GM20431 (cell line): ENCODE results near the gene ZNF761.
"Not testable (repeated sequence)": the region's sequence is repeated elsewhere in the genome, so short reads cannot be mapped to it uniquely, and the experiment has no call there.

ENCODE experiments used
- in situ Hi-C: fragments of 300-500 bp; cut with MseI, MboI; formaldehyde crosslinking; loops from one replicate; pipeline ENCODE4 v1.15.0; 2020; ENCODE audit warnings: low sequenced_read_pairs; ENCODE audit not compliant: unreplicated experiment

Gene ZNF761

DNA sequence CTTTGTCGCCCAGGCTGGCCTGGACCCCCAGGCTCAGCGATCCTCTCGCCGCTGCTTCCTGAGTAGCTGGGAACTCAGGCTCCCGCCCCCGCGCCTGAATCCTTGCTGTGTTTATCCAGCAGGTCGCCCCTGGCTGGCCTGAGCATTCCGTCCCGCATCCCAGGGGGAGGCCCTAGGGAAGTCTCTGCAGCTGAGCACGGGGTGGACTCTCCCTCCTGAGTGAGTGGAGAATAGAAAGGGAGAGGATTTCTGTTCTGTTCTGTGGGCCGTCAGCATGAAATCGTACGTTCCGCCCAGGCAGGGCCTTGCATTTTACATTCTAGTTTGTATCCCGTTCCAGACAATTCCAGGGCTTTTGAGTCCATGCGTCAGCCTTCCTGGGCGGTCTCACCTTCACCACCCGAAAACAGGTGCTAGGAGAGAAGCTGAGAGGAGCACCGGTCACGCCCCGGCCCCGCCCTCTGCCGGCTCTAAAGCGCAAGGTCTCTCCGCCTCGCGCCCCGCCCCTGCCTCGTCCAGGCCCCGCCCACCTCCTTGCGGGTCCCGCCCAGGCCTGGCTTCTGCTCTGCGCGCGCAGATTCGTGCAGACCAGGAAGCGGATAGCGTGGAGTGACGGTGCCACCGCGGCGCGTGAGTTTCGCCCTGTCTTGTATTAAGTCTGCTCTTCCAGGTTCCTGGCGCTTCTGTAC, at the start of gene ZNF761:
Gene ZNF761, plus strand, starts transcription at position 586 of the 689 bp plus-strand sequence. CDS start 15,285 bp downstream, outside the sequence.
- in situ Hi-C loops = no loop called here

DNA sequence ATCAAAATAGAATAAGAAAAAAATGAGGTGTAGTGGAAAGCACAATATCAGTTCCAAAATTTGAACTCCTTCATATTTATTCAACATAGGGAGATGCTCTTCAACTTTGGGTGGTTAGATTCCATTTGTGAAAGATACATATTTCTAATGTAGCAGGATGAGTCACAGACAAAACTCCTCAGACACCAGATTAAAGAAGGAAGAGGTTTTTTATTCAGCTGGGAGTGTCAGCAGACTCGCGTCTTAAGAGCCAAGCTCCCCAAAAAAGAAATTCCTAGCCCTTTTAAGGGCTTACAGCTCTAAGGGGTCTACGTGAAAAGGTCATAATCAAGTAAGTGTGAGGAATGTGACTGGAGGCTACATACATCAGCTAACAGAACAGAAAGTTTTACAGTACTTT, 43.6 kb upstream of the ZNF761 start:
- in situ Hi-C loops = no loop called here

DNA sequence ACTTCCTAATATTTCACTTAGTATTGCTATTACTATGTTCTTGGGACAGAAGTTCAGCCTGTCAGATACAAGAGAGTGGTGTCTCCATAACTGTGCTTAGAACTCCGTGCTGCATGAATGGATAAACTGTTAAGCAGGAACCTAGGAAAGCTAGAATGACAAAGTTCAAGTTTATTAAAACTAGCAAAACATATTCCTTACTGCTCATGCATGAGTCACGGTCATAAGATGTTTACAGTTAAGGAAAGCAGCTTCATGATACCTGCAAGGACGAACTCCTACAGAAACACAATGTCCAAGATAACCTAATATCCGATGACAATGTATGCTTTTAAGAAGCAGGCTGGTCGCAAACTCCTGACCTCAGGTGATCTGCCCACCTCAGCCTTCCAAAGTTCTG, 42.9 kb upstream of the ZNF761 start:
- in situ Hi-C loops = no loop called here

DNA sequence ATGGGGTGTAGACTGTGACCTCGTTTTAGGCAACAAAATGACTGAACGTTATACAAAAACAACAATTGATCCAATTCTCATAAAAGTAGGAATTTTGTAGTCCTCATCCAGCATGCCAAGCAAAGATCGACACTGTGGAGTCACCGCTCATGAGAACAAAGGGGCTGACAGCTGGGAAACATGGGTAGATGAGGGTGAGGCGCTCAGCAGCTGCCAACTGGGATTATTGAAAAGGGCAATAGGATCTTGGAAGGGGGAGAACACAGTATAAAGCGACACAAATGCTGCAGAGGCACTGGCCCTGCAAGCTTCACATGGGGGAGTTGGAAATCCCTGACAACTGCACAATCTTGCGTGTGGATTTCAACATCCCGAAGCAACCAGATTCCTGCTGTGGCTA, 42.2 kb upstream of the ZNF761 start:
- in situ Hi-C loops = no loop called here

DNA sequence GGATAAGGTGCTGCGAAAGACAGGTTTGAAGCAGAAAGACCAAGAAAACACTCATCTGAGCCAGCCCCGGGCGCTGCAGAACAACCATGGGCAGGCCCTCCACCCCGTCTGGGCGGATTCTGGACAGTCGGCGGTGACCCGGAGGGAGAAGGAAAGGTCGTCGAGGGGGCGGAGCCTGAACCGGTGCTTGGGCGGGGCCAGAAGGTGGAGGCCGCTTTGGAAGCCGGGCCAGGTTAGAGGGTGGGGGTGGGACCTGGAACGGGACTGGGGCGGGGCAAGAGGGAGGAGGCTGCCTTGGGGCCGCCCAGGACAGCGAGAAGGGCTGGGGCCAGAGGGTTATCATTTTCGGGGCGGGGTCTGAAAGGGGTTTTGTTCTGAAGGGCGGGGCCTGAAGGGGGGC, 41.8 kb upstream of the ZNF761 start:
- in situ Hi-C loops = no loop called here

DNA sequence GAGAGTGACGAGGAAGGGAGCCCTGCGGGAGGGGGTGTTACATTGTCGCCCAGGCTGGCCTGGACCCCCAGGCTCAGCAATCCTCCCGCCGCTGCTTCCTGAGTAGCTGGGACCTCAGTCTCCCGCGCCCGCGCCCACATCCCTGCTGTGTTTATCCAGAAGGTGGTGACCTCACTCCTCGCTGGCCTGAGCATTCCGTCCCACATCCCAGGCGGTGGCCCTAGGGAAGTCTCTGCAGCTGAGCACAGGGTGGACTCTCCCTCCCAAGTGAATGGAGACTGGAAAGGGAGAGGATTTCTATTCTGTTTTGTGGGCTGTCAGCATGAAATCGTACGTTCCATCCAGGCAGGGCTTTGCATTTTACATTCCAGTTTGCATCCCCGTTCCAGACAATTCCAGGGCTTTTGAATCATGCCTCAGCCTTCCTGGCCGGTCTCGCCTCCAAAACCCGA, 37.2 kb upstream of the ZNF761 start:
- in situ Hi-C loops = no loop called here

DNA sequence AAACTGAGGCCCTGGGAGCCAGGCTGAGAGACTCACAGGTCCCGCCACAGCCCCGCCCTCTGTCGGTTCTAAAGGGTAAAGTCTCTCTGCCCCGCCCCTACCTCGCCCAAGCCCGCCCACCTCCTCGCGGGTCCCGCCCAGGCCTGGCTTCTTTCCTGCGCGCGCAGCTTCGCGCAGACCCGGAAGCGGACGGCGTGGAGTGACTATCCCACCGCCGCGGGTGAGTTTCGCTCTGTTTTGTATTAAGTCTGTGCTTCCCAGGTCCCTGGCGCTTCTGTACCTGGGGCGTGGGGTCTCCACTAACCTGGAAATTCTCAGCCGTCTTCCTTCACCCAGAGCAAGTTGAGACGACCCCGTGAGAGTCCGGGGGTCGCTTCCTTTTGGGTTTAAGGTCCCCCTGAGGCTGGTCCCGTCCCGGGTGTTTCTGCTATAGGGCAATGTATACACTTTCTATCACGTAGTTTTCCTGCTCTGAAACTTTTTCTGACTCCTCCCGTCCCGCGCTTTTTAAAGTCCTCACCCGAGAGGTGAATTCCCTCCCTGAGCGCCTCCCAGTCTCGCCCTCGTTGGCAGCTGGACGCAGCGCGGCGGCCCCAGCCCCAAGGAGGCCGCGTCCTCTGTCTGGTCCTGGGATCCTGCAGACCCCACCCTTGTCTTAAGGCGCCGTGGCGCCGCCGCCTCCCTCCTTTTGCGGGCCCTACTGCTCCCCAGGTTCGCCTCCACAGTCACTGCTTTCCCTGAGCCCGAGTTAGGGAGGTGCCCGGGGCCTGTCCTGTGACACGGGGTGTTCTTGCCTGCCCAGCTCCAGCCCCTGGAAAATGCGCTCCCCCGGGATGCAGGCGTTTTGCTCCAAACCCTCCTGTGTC, 36.6 kb upstream of the ZNF761 start, which contains the start of gene ZNF765:
Gene ZNF765, plus strand, starts transcription at position 176 of the 866 bp plus-strand sequence. CDS start 2,867 bp downstream, outside the sequence.
- in situ Hi-C loops = no loop called here

DNA sequence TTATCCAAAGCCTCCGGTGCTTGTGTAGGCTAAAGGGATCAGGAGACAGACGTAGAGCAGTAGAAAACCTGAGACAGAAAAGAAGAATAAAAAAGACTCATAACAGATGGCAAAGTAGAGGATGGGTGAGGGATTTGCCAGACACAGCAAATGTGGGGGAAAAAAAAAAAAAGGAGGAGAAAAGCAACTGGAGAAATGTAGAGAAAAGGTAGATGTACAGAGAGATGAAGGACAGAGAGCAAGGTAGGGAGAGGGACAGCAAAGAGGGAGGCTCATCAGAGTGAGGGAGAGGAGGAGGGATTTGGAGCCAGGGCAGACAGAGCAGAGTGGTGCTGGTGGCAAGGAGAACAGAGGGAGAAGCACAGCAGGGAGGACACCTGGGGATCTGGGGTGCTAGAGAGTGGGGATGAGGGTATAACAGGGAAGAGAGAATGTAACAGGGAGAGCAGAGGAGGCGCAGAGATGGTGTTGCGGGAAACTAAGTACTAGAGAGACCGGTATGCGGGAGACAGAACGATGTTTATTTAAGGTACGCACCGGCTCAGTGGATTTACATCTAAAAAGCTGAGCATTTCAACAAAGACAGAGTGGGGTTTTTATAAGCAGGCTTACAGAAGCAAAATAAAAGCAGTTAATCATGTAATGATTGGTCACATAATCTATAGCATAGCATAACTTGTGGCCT, 35.8 kb upstream of the ZNF761 start:
- in situ Hi-C loops = not testable (repeated sequence)

DNA sequence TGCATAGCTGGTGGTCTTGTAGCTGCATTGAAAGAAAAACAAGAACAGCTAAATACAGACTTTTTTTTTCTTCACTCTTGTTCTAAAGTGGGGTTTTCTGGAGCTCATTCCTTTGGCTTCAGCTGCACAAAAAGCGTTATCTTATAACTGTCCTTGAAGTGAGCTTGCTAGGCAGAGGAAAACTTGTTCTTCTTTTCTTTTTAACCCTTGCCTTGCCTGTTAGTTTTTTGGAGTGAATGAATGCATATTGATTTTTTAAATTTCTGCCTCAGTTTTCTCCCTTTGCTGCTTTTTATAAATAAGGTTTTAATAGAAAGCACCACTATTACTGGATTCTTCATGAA, 35.3 kb upstream of the ZNF761 start:
- in situ Hi-C loops = no loop called here

DNA sequence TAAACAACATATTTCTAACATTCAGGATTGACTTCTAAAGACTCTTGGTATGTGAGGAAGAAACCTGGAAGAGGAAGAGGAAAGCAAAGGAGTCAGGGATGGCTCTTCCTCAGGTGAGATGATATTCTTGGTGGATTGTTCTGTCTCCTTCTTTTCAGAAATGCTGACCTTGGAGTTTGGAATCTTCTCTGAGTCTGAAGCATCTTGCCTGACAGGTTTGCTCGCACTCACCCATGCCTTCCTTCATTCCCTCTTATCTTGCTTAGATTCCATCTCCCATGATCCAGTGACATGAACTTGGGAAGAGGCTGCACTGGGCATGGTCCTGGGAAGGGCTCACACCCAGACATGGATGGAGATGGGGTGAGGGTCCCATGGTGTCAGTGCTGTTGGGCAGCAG, 33.9 kb upstream of the ZNF761 start:
- in situ Hi-C loops = not testable (repeated sequence)

DNA sequence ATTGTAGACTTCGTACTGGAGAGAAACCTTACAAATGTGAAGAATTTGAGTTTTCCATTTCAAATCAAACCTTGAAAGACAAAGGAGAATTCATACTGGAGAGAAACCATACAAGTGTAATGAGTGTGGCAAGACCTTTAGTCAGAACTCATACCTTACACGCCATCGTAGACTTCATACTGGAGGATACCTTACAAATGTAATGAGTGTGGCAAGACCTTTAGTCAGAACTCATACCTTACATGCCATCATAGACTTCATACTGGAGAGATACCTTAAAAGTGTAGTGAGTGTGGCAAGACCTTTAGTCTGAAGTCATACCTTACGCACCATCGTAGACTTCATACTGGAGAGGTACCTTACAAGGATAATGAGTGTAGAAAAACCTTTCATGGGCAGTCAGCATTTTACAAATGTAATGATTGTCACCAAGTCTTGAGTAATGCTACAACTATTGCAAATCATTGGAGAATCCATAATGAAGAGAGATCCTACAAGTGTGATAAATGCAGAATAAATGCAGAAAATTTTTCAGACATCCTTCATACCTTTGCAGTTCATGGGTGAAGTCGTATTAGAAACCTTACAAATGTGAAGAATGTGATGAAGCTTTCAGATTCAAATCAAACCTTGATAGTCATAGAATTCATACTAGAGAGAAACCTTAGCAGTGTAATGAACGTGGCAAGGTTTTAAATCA, 22.1 kb upstream of the ZNF761 start:
- in situ Hi-C loops = no loop called here

DNA sequence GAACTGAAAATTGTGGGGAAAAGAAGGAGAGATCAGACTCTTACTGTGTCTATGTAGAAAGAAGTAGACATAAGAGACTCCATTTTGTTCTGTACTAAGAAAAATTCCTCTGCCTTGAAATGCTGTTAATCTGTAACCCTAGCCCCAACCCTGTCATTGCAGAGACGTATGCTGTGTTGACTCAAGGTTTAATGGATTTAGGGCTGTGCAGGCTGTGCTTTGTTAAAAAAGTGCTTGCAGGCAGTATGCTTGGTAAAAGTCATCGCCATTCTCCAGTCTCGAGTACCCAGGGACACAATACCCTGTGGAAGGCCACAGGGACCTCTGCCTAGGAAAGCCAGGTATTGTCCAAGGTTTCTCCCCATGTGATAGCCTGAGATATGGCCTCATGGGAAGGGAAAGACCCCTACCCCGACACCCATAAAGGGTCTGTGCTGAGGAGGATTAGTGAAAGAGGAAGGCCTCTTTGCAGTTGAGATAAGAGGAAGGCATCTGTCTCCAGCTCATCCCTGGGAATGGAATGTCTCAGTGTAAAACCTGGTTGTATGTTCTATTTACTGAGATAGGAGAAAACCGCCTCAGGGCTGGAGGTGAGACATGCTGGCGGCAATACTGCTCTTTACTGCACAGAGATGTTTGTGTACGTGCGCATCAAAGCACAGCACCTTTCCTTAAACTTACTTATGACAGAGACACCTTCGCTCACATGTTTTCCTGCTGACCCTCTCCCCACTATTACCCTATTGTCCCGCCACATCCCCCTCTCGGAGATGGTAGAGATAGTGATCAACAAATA, 11.1 kb upstream of the ZNF761 start:
- in situ Hi-C loops = not testable (repeated sequence)

DNA sequence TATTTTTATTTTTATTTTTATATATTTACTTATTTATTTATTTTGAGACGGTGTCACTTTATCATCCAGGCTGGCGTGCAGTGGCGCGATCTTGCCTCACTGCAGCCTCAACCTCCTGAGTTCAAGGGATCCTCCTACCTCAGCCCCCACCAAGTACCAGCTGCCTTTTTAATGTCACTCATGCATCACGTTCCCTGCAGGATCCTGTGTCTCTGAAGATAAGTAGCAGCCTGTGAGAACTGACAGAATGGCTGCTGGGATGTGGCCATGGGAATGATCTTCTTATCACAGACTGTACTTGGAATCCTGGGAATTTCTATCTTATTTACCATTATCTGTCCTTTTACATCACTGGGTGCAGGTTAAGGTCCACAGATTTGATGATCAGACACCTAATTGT, 9.2 kb upstream of the ZNF761 start:
- in situ Hi-C loops = no loop called here

DNA sequence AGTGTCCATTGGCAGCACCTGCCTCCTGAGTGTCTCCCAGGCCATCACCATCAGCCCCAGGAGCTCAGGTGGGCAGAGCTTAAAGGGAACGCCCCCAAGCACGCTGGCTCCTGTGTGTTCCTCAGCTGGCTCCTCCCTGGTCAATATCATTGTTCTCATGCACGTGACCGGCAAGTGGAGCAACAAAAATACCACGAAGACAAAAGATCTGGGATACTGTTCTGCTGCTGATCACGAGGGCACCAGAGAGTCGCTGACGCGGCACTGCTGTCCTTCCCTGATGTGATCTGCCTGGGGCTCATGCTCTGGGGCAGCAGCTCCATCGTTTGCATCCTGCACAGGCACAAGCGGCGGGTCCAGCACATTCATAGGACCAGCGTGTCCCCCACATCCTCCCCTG, 8.7 kb upstream of the ZNF761 start:
- in situ Hi-C loops = not testable (repeated sequence)

DNA sequence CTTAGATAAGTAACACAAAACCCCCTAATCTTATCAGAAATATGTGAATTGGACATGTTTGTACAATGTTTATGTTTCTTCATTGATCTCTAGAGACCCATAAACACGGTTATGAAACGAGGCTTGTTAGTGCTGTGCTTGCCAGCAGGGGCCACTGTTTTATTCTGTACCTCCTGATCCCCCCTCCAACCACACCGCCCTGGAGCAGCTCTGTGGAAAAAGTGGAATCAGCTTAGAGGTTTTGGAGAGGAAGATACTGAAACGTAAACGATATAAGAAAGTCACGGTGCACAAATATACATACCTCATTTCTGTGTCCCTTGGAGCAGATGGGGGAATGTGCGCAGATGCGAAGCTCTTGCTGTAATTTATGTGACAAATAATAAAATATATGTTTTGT, 8.1 kb upstream of the ZNF761 start:
- in situ Hi-C loops = not testable (repeated sequence)

DNA sequence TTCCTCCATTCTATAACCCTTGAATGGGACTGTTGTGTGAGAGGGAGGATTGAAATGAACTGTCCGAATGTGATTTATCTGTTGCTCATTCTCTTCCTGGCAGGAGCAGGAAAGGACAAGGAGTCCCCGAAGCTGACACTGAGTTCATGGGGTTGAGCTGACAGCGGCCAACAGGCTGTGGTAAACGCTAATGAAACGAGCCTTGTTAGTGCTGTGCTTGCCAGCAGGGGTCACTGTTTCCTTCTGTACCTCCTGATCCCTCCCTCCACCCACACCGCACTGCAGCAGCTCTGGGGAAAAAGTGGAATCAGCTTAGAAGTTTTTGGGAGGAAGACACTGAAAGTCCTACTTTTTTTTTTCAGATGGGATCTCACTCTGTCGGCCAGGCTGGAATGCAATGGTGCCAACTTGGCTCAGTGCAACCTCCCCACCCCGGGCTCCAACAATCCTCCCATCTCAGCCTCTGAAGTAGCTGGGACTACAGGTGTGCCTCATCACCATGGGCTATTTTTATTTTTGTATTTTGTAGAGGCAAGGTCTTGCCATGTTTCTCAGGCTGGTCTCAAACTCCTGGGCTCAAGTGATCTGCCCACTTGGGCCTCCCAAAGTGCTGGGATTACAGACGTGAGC, 6.7 kb upstream of the ZNF761 start:
- in situ Hi-C loops = no loop called here

DNA sequence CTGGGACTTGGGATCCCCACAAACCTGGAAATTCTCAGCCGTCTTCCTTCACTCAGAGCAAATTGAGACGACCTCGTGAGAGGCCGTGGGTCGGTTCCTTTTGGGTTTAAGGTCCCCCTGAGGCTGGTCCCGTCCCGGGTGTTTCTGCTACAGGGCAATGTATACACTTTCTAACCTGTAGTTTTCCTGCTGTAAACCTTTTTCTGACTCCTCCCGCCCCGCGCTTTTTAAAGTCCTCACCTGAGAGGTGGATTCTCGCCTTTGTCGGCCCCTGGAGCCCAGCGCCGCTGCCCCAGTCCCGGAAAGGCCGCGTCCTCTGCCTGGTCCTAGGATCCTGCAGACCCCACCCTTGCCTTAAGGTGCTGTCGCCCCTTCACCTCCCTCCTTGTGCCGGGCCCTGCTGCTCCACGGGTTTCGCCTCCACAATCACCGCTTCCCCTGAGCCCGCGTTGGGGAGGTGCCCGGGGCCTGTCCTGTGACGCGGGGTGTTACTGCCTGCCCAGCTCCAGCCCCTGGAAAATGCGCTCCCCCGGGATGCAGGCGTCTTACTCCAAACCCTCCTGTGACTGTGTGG, 391 bp downstream of the ZNF761 start:
- in situ Hi-C loops = no loop called here

DNA sequence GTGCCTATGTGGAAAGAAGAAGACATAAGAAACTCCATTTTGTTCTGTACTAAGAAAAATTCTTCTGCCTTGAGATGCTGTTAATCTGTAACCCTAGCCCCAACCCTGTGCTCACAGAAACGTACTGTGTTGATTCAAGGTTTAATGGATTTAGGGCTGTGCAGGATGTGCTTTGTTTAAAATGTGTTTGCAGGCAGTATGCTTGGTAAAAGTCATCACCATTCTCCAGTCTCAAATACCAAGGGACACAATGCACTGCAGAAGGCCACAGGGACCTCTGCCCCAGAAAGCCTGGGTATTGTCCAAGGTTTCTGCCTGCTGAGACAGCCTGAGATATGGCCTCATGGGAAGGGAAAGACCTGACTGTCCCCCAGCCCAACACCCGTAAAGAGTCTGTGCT, 12.0 kb downstream of the ZNF761 start:
- in situ Hi-C loops = not testable (repeated sequence)

DNA sequence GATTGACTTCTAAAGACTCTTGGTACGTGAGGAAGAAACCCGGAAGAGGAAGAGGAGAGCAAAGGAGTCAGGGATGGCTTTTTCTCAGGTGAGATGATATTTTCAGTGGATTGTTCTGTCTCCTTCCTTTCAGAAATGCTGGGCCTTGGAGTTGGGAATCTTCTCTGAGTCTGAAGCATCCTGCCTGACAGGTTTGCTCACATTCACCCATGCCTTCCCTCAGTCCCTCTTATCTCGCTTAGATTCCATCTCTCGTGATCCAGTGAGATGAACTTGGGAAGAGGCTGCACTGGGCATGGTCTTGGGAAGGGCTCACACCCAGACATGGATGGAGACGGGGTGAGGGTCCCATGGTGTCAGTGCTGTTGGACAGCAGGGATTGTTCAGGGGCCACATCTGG, 15.4 kb downstream of the ZNF761 start:
- in situ Hi-C loops = not testable (repeated sequence)
